Liver (tissue), 9 donors: ENCODE measurements around the gene RGL1. TPM values are rescaled to one million over a fixed set of nuclear protein-coding genes. Genes with fewer than 3 reads are reported as not detected.

Source experiments
- DNase-seq: peaks from one replicate; pipeline ENCODE4 v3.0.0-alpha.2; 2017; ENCODE audit warnings: low spot score
- H3K27ac ChIP-seq, 2 donors: one replicate each; pipeline ENCODE4 v1.7.0; 2013; ENCODE audit warnings: inconsistent platforms in 2 of 2, low read length in 2 of 2, control low read depth in 1 of 2, low read depth in 1 of 2, mild to moderate bottlenecking in 1 of 2
- H3K27me3 ChIP-seq, 4 donors: one replicate each; pipeline versions ENCODE4 v1.6.1 to v1.7.0; 2013; ENCODE audit warnings: low read length in 3 of 4, inconsistent platforms in 1 of 4, mild to moderate bottlenecking in 1 of 4, moderate library complexity in 1 of 4; ENCODE audit not compliant: control insufficient read depth in 4 of 4, insufficient read depth in 4 of 4
- H3K36me3 ChIP-seq, 4 donors: one replicate each; pipeline versions ENCODE4 v1.6.1 to v1.7.0; 2013; ENCODE audit warnings: low read length in 3 of 4, mild to moderate bottlenecking in 3 of 4, low read depth in 1 of 4, moderate library complexity in 1 of 4; ENCODE audit not compliant: control insufficient read depth in 4 of 4, insufficient read depth in 3 of 4
- H3K4me1 ChIP-seq, 4 donors: one replicate each; pipeline versions ENCODE4 v1.6.1 to v1.7.0; 2013; ENCODE audit warnings: low read length in 3 of 4, mild to moderate bottlenecking in 3 of 4, moderate library complexity in 1 of 4; ENCODE audit not compliant: control insufficient read depth in 4 of 4, insufficient read depth in 4 of 4
- H3K4me3 ChIP-seq, 3 donors: one replicate each; pipeline versions ENCODE4 v1.6.1 to v1.7.0; 2013; ENCODE audit warnings: low read length in 3 of 3, control low read depth in 1 of 3, low read depth in 1 of 3, mild to moderate bottlenecking in 1 of 3
- H3K9ac ChIP-seq, 2 donors: one replicate each; pipeline ENCODE4 v1.7.0; 2013; ENCODE audit warnings: low read length in 2 of 2, mild to moderate bottlenecking in 2 of 2, moderate library complexity in 2 of 2, control low read depth in 1 of 2, low read depth in 1 of 2
- H3K9me3 ChIP-seq, 4 donors: one replicate each; pipeline versions ENCODE4 v1.6.1 to v1.7.0; 2013; ENCODE audit warnings: low read length in 3 of 4; ENCODE audit not compliant: control insufficient read depth in 4 of 4
- ATF3 ChIP-seq: IDR thresholded peaks from 2 replicates; pipeline ENCODE4 v1.6.1; 2016; ENCODE audit warnings: antibody characterized with exemption
- EGR1 ChIP-seq, 2 donors: IDR thresholded peaks; 2 replicates each; pipeline ENCODE4 v1.6.1; 2016 to 2018; ENCODE audit warnings: antibody characterized with exemption in 2 of 2, low read depth in 2 of 2
- FOXA1 ChIP-seq: IDR thresholded peaks from 2 replicates; pipeline ENCODE4 v1.6.1; 2016; ENCODE audit warnings: antibody characterized with exemption
- FOXA2 ChIP-seq: IDR thresholded peaks from 2 replicates; pipeline ENCODE4 v1.6.1; 2016; ENCODE audit warnings: antibody characterized with exemption
- GABPA ChIP-seq, 2 donors: IDR thresholded peaks in 1 of 2; conservative IDR thresholded peaks in 1 of 2; 2 replicates each; pipeline ENCODE4 v1.6.1; 2016; ENCODE audit warnings: antibody characterized with exemption in 2 of 2, mild to moderate bottlenecking in 1 of 2, moderate library complexity in 1 of 2
- HNF4A ChIP-seq, 2 donors: conservative IDR thresholded peaks; 2 replicates each; pipeline ENCODE4 v1.6.1; 2016; ENCODE audit warnings: antibody characterized with exemption in 2 of 2, mild to moderate bottlenecking in 2 of 2
- HNF4G ChIP-seq: IDR thresholded peaks from 2 replicates; pipeline ENCODE4 v1.6.1; 2016; ENCODE audit warnings: antibody characterized with exemption
- JUND ChIP-seq, 2 donors: IDR thresholded peaks; 2 replicates each; pipeline ENCODE4 v1.6.1; 2016; ENCODE audit warnings: antibody characterized with exemption in 2 of 2
- RAD21 ChIP-seq, 2 donors: IDR thresholded peaks; 2 replicates each; pipeline ENCODE4 v1.6.1; 2016; ENCODE audit warnings: antibody characterized with exemption in 2 of 2, mild to moderate bottlenecking in 2 of 2
- REST ChIP-seq: IDR thresholded peaks from 2 replicates; pipeline ENCODE4 v1.6.1; 2016; ENCODE audit warnings: antibody characterized with exemption, mild to moderate bottlenecking
- TAF1 ChIP-seq: conservative IDR thresholded peaks from 2 replicates; pipeline ENCODE4 v1.6.1; 2016; ENCODE audit warnings: antibody characterized with exemption, mild to moderate bottlenecking
- ZBTB33 ChIP-seq: IDR thresholded peaks from 2 replicates; pipeline ENCODE4 v1.6.1; 2016; ENCODE audit warnings: antibody characterized with exemption
- WGBS: extraction: QIAGEN DNeasy Blood & Tissue Kit; methylation state at CpG from one replicate; pipeline ENCODE4 v1.1.7; 2013; 5-methylcytosine and 5-hydroxymethylcytosine counted together
- polyA plus RNA-seq, 2 donors: library from polyadenylated mRNA; stranded (reverse) in 1 of 2; unstranded in 1 of 2; fragments of 200-250 nt in 1 of 2; fragments of >200 nt in 1 of 2; fragmentation: Nextera tagmentation in 1 of 2; extraction: Ambion mirVana in 1 of 2; gene quantifications; one replicate each; pipeline versions ENCODE4 v1.2.1 to v1.2.3, GENCODE V29; 2013 to 2015
- total RNA-seq, 2 donors: library from RNA; depleted of rRNA; stranded (reverse); fragments of >200 nt; gene quantifications; one replicate each; pipeline ENCODE4 v1.2.3, GENCODE V29; 2014
- TF ChIP-seq, protein P1 (sequence below): IDR thresholded peaks from 2 replicates; pipeline ENCODE4 v1.6.1; 2016; ENCODE audit warnings: antibody characterized with exemption
- donor health status: healthy.
- donor health status: healthy.
- donor health status: healthy.
- donor health status: healthy.
- donor health status: healthy.

RGL1 gene
- total and polyA plus RNA-seq, 4 donors, result 3.9 to 15.3 (median 8.9) TPM

DNA sequence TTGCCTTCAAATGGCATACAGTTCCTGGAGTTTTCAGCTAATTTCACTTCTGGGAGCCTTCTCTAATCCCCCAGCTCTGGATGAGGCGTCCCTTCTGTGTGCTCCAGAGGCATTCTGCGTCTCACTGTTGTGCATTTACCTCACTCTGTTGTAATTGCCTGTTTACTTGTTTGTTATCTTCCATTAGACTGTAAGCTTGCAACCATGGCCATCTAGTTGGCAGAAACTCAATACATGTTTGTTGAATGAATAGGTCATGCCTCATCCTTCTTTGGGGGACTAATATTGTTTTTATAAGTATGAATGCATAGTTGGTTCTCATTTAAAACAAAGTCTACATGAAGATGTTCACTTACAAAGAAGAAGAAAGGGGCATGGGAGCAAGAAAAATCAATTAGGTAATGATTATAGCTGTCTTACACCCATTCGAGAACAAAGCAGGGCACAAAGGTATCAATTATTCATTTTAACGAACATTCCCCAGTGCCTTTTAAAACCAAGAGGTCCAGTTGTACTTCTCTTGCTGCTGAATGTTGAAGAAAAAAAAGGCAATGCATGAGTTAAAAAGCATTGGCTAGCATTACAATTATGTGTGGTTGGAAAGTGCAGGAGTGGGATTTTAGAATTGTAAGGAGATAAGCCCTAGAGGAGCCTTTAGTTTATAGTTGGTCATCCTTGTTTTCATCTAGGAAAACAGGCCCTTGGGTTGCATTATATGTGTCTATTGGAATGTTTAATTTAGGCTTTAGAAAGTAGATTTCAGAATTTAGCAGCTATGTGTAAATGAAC lies 6.0 kb downstream of the RGL1 start:
- H3K9me3 ChIP-seq, result no peaks in the 10 kb centered on the region
- H3K27ac ChIP-seq, result no peak overlapping the region
- H3K36me3 ChIP-seq, result no peaks in the 10 kb centered on the region
- TF ChIP-seq RAD21 (IDR thresholded peaks at IDR 0.05) (no peak), HNF4A (conservative IDR thresholded peaks at IDR 0.05) (no peak), FOXA1 (no peak), ATF3 (no peak), JUND (IDR thresholded peaks at IDR 0.05) (no peak), HNF4G (no peak), REST (no peak), EGR1 (IDR thresholded peaks at IDR 0.05; ENCODE audit: low read depth in 2 of 2) (no peak), GABPA (IDR thresholded peaks at IDR 0.05 in 1 of 2, conservative IDR thresholded peaks at IDR 0.05 in 1 of 2) (no peak), TAF1 (no peak), ZBTB33 (no peak)
- TF ChIP-seq, protein P1, sequence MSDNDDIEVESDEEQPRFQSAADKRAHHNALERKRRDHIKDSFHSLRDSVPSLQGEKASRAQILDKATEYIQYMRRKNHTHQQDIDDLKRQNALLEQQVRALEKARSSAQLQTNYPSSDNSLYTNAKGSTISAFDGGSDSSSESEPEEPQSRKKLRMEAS, result no peak
- no peaks in the 10 kb centered on the region for H3K27me3 ChIP-seq
- WGBS, result 87% methylated on average over 4 of the region's 4 CpGs
- no peak overlapping the region for H3K4me3 ChIP-seq
- H3K9ac ChIP-seq, result no peak overlapping the region
- DNase-seq, result no peak
- no peaks in the 10 kb centered on the region for H3K4me1 ChIP-seq

- 84% methylated on average over 2 of the region's 2 CpGs for WGBS
- TF ChIP-seq ATF3 (no peak), JUND (IDR thresholded peaks at IDR 0.05) (no peak), FOXA2 (no peak)
- TF ChIP-seq, protein P1, result no peak
- Histone ChIP-seq H3K9ac (no peak overlapping the region), H3K9me3 (no peaks in the 10 kb centered on the region), H3K36me3 (no peaks in the 10 kb centered on the region), H3K27me3 (no peaks in the 10 kb centered on the region), H3K4me3 (no peak overlapping the region), H3K27ac (no peak overlapping the region), H3K4me1 (peaks cover 0 to 4% (median under 1%) of the 10 kb centered on the region in 4 donors)
- no peak for DNase-seq
Observed at GRCh38 chr1:183812128-183812527, 7.2 kb downstream of the RGL1 start.
